T-helper 1 cell treated with Interleukin-12 subunit alpha and Interleukin-12 subunit beta and Interleukin-4 antibody, amounts not matched to agents 30 ng/mL and 1 ng/mL, for 36 hours (primary cell): ENCODE data around the gene TCEAL7. TPM values are rescaled to one million over a fixed set of nuclear protein-coding genes. Genes with fewer than 3 reads are reported as not detected.

Experiments used
- intact Hi-C: fragments of 100-400 bp; cut with micrococcal nuclease; formaldehyde crosslinking; loops from one replicate; pipeline ENCODE4 v1.15.1; 2024
- total RNA-seq: library from RNA; stranded (reverse); gene quantifications from 2 replicates; pipeline ENCODE4 v1.2.3, GENCODE V29; 2022

Gene TCEAL7
- total RNA-seq, 1 donor from 2014 or later = not detected

DNA sequence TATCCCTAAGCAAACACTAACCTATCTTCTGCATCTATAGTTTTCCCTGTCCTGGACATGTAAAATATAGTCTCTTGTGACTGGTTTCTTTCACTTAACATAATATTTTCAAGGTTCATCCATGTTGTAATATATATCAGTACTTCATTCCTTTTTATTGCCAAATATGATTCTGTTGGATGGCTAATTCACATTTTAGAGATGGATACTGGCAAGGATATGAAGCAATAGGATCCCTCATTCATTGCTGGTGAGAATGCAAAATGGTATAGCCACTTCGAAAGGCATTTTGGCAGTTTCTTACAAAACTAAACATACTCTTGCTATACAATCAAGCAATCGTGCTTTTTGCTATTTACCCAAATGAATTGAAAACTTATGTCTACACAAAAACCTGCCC is 33.0 kb downstream of the TCEAL7 start:
- intact Hi-C loops = no loop called here

DNA sequence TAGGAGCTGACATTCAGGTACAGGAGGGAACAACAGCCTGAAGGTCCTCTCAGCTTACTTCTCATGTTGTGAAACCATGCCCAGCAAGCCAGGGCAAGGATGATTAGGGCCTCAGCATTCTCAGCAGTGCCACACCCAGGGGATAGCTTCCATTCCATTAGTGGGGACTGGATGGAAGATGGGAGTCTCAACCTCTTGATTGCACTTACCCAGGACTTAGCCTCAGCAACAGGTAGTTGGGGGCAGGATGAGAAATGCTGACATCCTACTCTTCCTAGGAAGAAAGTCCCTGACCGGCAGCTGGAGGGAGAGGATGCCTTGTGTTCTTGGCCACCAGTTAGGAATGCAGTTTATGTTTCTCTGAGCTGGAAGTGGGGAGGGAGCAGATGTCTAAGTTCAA is 37.5 kb downstream of the TCEAL7 start:
- intact Hi-C loops = no loop called here

DNA sequence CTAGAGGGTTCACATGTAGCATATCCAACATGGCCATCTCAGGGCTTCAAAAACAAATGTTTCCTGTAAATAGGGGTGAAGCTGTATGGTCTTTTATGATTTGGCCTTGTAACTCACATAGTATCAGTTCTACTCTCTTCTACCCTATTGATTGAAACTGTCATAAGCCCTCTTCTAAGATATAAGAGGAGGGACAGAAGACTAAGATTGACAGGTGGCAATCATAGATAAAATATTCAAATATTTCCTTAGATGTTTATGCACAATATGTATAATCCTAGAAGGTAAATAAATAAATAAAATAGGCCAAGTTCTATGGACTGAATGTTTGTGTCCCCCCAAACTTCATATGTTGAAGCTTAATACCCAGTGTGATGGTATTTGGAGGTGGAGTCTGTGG is 39.4 kb downstream of the TCEAL7 start:
- intact Hi-C loops = no loop called here

DNA sequence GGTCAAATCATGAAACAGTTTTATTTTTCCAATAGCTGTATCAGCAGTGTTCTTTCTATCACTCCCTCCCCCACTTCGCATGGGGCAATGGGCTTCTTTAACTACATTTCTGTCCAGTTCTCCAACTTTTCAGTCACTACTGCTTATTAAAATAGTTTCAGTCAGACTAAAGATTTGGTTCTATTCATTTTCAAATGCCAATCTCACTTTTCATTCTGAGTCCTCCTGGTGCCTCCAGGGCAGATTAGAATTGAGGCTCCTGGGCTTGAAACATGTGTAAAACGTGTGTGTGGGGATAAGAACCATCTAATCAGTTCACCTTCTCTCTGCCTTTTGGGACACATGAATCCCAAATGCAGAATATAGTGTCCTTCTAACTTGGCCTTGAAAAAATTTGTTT is 42.8 kb downstream of the TCEAL7 start:
- intact Hi-C loops = no loop called here

DNA sequence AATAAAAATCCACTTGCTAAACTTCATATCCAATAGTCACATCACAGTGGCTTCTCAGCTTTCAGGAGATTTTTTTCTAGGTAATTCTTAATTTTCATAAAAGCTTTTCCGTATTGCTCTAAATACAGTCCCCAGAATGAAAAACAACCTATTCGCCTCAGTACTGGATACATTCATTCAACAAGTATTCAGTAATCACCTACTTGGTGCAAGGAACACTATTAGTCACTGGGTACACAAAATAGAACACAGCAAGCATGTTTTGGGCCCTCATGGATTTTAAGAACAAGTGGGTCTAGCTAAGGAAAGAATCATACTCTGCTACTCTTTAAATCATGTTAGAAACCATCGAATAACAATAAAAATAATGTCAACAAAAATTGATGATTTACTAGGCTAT is 43.5 kb downstream of the TCEAL7 start:
- intact Hi-C loops = no loop called here

DNA sequence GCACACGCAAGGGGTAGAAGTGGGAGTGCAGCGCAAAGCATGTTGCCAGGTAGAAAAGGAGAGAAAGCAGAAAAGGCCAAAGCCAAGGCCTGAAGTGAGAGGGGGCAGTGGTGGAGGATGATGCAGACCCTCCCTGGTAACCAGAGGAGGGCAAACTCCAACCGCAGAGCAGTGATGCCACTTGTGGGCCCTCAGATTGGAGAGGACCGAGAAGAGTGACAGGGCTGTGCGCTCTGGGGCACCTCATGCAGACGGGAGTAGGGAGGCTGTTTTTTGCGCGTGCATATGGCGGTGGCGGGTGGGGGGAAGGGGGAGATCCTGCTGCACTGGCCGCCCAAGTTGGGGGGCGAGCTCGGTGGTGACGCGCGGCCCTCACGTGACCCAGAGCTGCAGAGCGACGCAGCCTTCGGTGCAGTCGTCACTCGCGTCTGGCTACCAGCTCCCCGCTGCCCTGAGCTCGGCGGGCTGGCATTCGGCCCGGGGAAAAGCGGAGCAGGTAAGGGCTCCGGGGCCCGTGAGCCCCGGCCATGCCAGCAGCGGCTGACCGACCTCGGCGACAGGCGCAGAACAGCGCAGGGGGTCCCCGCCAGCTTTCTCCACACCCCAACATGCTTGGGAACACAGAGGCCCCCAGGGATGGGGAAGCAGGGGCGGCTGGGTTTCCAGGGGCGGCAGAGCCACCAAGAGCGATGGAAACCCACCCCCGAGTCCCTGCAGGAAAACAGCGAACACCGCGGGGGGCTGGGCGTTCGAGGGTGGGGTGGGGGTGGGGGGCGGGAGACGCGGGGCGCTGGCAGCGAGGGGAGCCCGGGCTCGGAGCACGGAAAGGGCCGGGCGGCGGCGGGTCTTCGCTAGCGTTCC is 46.3 kb downstream of the TCEAL7 start, which contains the start of gene BEX3:
TSS of gene BEX3 (plus strand) at position 421 of the 861 bp plus-strand sequence. CDS start 984 bp downstream, outside the sequence.
- intact Hi-C loops = no loop called here

DNA sequence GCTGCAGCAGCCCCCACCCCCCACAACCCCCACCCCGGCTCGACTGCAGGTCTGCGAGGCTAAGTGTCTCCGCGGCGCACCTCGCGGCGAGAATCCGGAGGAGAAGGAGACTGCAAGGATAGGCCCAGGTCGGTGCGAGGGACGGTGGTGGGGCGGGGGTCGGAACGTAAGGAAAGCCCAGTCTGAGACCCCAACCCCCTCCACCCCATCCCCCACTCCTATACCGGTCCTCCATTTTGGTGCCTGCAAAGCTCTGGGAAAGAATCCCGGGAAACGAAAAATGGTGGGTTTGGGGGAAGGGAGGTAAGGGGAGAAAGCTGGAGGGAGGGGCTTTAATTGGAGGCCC is 46.9 kb downstream of the TCEAL7 start:
- intact Hi-C loops = no loop called here

DNA sequence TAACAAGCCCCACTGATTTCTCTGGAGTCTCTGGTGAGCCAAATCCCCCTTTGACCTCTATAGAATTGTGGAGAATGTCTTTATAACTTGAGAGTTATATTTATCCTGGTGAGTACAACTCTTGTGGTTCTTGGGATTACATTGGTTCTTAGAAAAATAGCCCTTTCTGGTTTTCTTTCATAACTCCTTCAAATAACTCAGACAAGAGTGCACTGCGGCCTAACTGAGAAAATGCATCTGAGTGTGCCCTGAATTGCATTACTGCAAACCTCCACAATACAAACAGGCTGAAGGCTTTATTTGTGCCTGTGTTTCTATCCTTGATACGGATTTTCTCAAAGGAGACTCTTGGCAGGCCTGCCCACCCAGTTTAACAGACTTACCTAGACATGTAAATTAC is 49.0 kb downstream of the TCEAL7 start:
- intact Hi-C loops = no loop called here

Other genes with a start within 250 kb of the TCEAL7 start
- gene NXF3, start 237.1 kb upstream of the TCEAL7 start, total RNA-seq = not detected in 2 replicates
- gene BEX4, start 115.1 kb upstream of the TCEAL7 start, total RNA-seq = 6.4 and 7.8 TPM in 2 replicates
- 27.8 and 30.0 TPM in 2 replicates for gene TCEAL8, start 75.1 kb upstream of the TCEAL7 start, total RNA-seq
- gene TCEAL5, start 53.5 kb upstream of the TCEAL7 start, total RNA-seq = not detected in 2 replicates
- 3.9 and 4.2 TPM in 2 replicates for gene BEX2, start 19.2 kb upstream of the TCEAL7 start, total RNA-seq
- 0.54 and 0.98 TPM in 2 replicates for gene TCEAL9, start 26.3 kb downstream of the TCEAL7 start, total RNA-seq
- 5.3 and 7.4 TPM in 2 replicates for gene BEX3, start 46.3 kb downstream of the TCEAL7 start, total RNA-seq
- gene RAB40A, start 189.2 kb downstream of the TCEAL7 start, total RNA-seq = 0.20 and 0.32 TPM in 2 replicates